GM06990 (cell line): ENCODE measurements around the gene GRIK4.

Experiments used
- DNase-seq: peaks from one replicate; pipeline ENCODE4 v3.0.0-alpha.2; 2011; ENCODE audit not compliant: insufficient read length; ENCODE audit errors: extremely low read depth
- H3K27me3 ChIP-seq: replicated peaks from 2 replicates; pipeline ENCODE4 v1.6.0; 2011; ENCODE audit warnings: low read length; ENCODE audit not compliant: control insufficient read depth, insufficient read depth
- H3K36me3 ChIP-seq: 2 replicates; pipeline ENCODE4 v1.5.1; 2011; ENCODE audit warnings: low read length; ENCODE audit not compliant: control insufficient read depth, insufficient read depth
- H3K4me3 ChIP-seq: replicated peaks from 2 replicates; pipeline ENCODE4 v1.5.1; 2011; ENCODE audit warnings: low read depth, mild to moderate bottlenecking, control low read depth, low read length
- TF ChIP-seq, protein P1 (sequence below): IDR thresholded peaks from 2 replicates; pipeline ENCODE4 v1.5.1; 2011; ENCODE audit warnings: low read length, control low read depth, mild to moderate bottlenecking, inconsistent platforms; ENCODE audit not compliant: insufficient read depth, poor library complexity, severe bottlenecking

GRIK4 gene

DNA sequence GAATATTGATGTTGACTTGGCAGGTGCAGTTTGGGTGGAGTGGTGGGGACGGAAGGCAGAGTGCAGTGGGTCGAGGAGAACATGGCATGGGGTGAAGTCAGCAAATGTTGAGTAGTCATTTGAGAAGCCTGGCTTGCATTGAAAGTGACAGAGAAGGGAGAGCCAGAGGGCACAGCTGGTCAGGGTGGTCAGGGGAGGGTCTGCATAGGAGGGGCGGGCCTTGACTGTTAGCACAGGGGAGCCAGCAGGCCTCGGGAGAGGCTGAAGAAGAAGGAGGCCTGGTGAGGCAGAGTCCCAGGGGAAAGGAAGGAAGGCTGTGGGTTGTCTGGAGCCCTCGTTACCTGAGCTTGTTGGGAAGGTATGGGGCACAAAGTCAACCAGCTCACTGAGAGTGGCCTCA is 281.6 kb downstream of the GRIK4 start:
- TF ChIP-seq, protein P1, sequence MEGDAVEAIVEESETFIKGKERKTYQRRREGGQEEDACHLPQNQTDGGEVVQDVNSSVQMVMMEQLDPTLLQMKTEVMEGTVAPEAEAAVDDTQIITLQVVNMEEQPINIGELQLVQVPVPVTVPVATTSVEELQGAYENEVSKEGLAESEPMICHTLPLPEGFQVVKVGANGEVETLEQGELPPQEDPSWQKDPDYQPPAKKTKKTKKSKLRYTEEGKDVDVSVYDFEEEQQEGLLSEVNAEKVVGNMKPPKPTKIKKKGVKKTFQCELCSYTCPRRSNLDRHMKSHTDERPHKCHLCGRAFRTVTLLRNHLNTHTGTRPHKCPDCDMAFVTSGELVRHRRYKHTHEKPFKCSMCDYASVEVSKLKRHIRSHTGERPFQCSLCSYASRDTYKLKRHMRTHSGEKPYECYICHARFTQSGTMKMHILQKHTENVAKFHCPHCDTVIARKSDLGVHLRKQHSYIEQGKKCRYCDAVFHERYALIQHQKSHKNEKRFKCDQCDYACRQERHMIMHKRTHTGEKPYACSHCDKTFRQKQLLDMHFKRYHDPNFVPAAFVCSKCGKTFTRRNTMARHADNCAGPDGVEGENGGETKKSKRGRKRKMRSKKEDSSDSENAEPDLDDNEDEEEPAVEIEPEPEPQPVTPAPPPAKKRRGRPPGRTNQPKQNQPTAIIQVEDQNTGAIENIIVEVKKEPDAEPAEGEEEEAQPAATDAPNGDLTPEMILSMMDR, result no peak
- Histone ChIP-seq H3K27me3 (no peaks in the 10 kb centered on the region; the same call in none of the 2 replicates), H3K4me3 (no peak overlapping the region), H3K36me3 (no peaks in the 10 kb centered on the region)
- no peak for DNase-seq

DNA sequence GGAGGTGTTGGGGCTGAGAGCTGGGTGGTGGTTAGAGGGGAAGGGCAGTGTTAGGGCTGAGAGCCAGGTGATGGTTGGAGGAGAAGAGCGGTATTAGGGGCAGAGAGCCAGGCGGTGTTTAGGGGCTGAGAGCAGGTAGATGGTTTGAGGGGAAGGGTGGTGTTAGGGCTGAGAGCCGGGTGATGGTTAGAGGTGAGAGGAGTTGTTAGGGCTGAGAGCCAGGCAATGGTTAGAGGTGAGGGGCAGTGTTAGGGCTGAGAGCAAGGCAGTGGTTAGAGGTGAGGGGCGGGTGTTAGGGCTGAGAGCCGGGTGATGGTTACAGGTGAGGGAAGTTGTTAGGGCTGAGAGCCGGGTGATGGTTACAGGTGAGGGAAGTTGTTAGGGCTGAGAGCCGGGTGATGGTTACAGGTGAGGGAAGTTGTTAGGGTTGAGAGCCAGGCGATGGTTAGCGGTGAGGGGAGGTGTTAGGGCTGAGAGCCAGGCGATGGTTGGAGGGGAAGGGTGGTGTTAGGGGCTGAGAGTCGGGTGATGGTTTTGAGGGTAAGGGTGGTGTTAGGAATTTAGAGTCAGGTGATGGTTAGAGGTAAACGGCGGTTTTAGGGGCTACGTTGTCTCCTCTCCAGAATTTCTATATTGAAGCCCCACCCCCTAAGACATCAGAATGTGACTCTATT is 282.4 kb downstream of the GRIK4 start:
- TF ChIP-seq, protein P1, result no peak
- Histone ChIP-seq H3K36me3 (no peaks in the 10 kb centered on the region), H3K4me3 (no peak overlapping the region), H3K27me3 (no peaks in the 10 kb centered on the region; the same call in 1 of the 2 replicates)
- no peak for DNase-seq

DNA sequence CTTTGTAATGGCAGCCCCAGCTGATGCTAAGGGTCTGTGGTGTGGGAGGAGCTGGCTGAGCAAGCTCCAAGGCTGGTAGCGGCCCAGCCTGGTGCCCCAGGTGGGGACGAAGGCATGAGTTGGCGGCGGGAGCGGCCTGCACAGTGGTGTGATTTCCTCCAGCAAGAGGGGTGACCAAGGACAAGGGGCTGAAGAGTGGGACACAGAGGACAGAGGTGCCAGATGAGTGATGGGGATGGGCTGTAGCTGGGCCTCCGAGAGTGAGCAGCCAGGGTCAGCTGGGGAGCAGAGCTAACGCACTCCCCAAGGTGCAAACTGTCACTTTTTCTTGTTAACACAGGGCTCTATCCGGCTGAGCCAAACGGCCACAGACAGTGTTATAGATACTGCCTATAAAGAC is 283.2 kb downstream of the GRIK4 start:
- Histone ChIP-seq H3K27me3 (no peaks in the 10 kb centered on the region; the same call in 1 of the 2 replicates), H3K4me3 (no peak overlapping the region), H3K36me3 (no peaks in the 10 kb centered on the region)
- TF ChIP-seq, protein P1, result no peak
- DNase-seq, result no peak

DNA sequence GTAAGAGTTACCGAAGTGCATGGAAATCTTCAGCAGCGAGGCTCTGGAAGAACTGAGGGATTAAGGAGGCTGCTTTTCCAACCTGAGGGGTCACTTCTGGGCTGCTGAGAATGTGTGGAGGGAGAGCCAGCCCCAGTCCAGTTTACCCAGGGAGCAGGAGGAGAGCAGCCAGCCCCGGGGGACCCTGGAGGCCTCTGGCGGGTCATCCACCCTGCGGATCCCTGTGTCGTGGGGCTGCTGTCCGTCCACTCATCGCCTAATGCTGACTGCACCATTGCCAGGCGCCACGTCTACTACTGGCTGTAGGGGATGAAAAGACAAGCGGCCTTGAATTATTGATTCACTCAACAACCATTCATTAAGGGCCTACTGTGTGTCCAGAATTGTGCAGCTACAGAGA is 283.6 kb downstream of the GRIK4 start:
- no peak for DNase-seq
- TF ChIP-seq, protein P1, result no peak
- no peaks in the 10 kb centered on the region; the same call in 1 of the 2 replicates for H3K27me3 ChIP-seq
- no peaks in the 10 kb centered on the region for H3K36me3 ChIP-seq
- H3K4me3 ChIP-seq, result no peak overlapping the region

DNA sequence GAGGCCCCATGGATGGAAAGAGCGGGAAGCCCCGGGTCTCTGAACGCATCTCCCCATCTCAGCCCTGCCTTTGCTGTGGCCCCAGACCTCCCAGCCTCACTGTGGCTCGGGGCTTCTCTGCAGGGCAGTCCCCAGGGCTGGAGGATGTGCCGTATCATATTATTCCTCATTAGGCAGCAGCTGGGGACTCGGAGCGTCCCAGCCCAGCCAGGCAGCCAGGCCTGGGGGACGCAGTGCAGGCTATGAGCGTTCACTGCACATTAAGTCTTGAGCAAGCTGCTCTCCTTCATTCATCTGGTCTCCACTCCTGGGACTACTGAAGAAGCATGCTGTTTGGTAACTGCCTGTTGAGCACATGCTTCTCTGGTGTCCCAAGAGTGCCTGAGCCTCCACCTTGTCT is 285.6 kb downstream of the GRIK4 start:
- Histone ChIP-seq H3K4me3 (no peak overlapping the region), H3K36me3 (no peaks in the 10 kb centered on the region), H3K27me3 (no peaks in the 10 kb centered on the region; the same call in 1 of the 2 replicates)
- no peak for DNase-seq
- TF ChIP-seq, protein P1, result no peak
